BLaER1 treated with 17β-estradiol and CSF1 and Interleukin-3, amounts not matched to agents 10 nM and 100 nM (cell line): Measurements from ENCODE around the gene IGFBP1.

ENCODE experiments used
- H3K27ac ChIP-seq, 11 experiments: shearing (Covaris generic); formaldehyde crosslinking; 2 replicates each; pipeline ENCODE4 v1.8.1; 2022
- H3K27me3 ChIP-seq, 11 experiments: shearing (Covaris generic); formaldehyde crosslinking; 2 replicates each; pipeline ENCODE4 v1.8.1; 2022
- H3K36me3 ChIP-seq, 11 experiments: shearing (Covaris generic); formaldehyde crosslinking; 2 replicates each; pipeline ENCODE4 v1.8.1; 2022
- H3K4me1 ChIP-seq, 10 experiments: shearing (Covaris generic); formaldehyde crosslinking; 2 replicates each; pipeline ENCODE4 v1.8.1; 2022
- H3K4me2 ChIP-seq, 11 experiments: shearing (Covaris generic); formaldehyde crosslinking; 2 replicates each; pipeline ENCODE4 v1.8.1; 2022
- H3K4me3 ChIP-seq, 10 experiments: shearing (Covaris generic); formaldehyde crosslinking; 2 replicates each; pipeline ENCODE4 v1.8.1; 2022
- H3K9ac ChIP-seq, 11 experiments: shearing (Covaris generic); formaldehyde crosslinking; 2 replicates each; pipeline ENCODE4 v1.8.1; 2022
- H3K9me3 ChIP-seq, 11 experiments: shearing (Covaris generic); formaldehyde crosslinking; replicated peaks in 1 of 11; 2 replicates each; pipeline ENCODE4 v1.8.1; 2022
- H4K20me1 ChIP-seq, 11 experiments: shearing (Covaris generic); formaldehyde crosslinking; 2 replicates each; pipeline ENCODE4 v1.8.1; 2022
- Cebpa-rat ChIP-seq, 11 experiments: shearing (Covaris generic); IDR thresholded peaks; 2 replicates each; pipeline ENCODE4 v1.8.1; 2022

Gene IGFBP1

DNA sequence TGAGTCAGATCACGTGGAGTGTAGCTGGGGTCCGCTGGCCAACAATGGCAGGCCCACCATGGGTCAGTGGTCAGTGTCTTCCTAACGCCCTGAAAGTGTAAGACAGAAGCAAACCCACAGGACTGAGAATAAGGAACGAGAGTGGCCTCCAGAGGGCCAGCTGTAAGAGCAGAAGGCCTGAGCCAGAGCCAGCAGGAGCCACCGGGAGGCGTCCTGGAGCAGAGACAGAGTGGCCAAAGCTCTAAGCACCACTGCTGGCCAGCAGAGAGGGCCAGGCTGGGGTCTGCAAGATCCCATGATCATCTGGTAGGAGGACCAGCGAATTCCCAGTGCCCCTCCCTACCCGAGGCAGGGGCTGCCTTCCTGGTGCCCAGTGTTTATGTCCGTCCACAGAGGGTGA, 24.6 kb upstream of the IGFBP1 start:
- H3K4me2 ChIP-seq, result no peak overlapping the region
- no peak for TF ChIP-seq Cebpa-rat (IDR thresholded peaks at IDR 0.05)
- H3K9ac ChIP-seq, result no peak overlapping the region
- H3K9me3 ChIP-seq, result peaks cover 0 to 8% (median 0%) of the 10 kb centered on the region in 11 experiments; a peak in 2 of 22 replicates
- peaks cover 0 to 5% (median 0%) of the 10 kb centered on the region in 10 experiments; a peak in 3 of 20 replicates for H3K4me1 ChIP-seq
- H3K36me3 ChIP-seq, result no peaks in the 10 kb centered on the region
- no peaks in the 10 kb centered on the region for H4K20me1 ChIP-seq
- H3K4me3 ChIP-seq, result no peak overlapping the region
- no peak overlapping the region for H3K27ac ChIP-seq
- no peaks in the 10 kb centered on the region for H3K27me3 ChIP-seq

DNA sequence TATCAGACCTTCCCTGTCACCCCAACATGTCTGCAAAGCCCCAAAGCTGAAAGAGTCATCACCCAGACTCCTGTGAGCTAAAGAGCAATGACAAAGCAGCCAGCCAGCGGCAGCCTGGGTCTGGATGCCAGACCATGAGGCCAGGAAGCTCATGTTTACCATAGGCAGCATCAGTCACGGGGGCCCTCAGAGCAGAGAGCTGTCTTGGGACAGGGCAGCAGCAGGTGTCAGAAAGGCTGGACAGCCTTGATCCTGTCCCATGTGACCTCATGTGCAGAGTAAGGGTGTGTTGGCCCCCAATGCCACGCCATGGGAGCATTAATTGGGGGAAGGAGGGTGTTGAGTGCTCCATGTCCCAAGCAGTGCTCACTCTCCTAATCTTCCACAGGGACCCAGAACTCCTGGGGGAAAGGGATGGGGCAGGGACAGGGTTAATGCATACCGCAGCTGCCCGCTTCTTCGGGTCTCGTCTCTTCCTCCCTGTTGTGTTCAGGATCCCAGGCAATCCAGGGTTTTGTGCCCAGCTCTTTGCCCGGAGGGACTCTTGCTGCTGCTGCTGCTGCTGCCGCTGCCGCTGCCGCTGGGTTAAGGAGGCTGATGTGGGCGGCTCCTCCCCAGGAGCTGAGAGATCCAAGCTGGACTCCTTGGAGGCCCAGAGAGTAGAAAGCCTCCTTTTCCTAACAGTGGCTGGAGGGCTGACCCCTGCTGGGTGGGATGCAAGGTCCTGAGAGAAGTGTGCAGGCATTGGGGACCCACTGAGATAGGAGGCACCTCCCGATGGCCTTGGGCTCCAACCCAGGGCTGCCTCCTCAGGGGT, 22.5 kb upstream of the IGFBP1 start:
- H3K4me2 ChIP-seq, result no peak overlapping the region
- no peaks in the 10 kb centered on the region for H3K4me1 ChIP-seq
- H3K9me3 ChIP-seq, result peaks cover 0 to 8% (median 0%) of the 10 kb centered on the region in 11 experiments; a peak in 2 of 22 replicates
- no peak overlapping the region for H3K9ac ChIP-seq
- no peak overlapping the region for H3K27ac ChIP-seq
- no peaks in the 10 kb centered on the region for H3K27me3 ChIP-seq
- H3K4me3 ChIP-seq, result no peak overlapping the region
- no peak for TF ChIP-seq Cebpa-rat (IDR thresholded peaks at IDR 0.05)
- H3K36me3 ChIP-seq, result no peaks in the 10 kb centered on the region
- no peaks in the 10 kb centered on the region for H4K20me1 ChIP-seq

DNA sequence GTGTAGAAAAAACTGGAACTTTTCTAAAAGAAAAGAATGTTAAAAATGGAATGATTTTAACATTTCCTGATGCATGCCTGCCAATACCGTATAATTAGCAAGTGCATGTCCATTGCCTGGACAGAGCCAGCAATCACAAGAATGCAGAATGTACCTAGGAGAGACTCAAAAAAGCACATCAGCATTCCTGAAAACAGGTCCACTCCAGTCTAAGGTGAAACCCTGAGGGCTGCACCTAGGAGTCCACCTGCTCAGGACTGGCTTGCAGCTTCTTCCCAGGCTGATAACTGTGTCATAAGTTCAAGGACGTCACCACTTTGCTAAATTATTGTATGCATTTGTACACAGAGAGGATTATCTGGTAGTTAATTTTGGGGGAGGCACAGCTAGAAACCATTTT, 20.8 kb upstream of the IGFBP1 start:
- H3K9me3 ChIP-seq, result peaks cover 0 to 8% (median 0%) of the 10 kb centered on the region in 11 experiments; a peak in 2 of 22 replicates
- H3K27ac ChIP-seq, result no peak overlapping the region
- TF ChIP-seq Cebpa-rat (IDR thresholded peaks at IDR 0.05), result no peak
- no peaks in the 10 kb centered on the region for H3K4me1 ChIP-seq
- H3K36me3 ChIP-seq, result no peaks in the 10 kb centered on the region
- no peaks in the 10 kb centered on the region for H4K20me1 ChIP-seq
- H3K9ac ChIP-seq, result no peak overlapping the region
- no peak overlapping the region for H3K4me2 ChIP-seq
- no peak overlapping the region for H3K4me3 ChIP-seq
- no peaks in the 10 kb centered on the region for H3K27me3 ChIP-seq

DNA sequence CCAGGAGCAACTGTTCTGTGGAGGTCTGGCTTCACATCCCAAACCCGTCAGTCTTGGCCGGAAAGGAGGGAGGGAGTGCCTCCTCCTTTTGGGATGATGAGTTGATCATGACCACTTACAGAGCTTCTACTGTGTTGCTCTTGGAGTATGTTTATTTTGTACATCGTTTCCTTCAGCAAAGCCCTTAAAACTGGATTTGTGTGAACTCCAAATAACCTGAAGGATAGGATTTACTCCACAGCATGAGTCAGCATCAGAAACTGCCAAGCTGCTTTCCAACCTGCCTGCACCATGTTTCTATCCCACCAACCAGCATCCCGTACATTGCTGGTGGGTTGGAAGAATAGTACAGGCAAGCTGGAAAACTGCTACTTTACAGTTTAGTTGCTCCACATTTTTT, 18.9 kb upstream of the IGFBP1 start:
- no peaks in the 10 kb centered on the region for H3K4me1 ChIP-seq
- H3K4me3 ChIP-seq, result no peak overlapping the region
- H3K4me2 ChIP-seq, result no peak overlapping the region
- no peaks in the 10 kb centered on the region for H3K27me3 ChIP-seq
- H3K9ac ChIP-seq, result no peak overlapping the region
- H3K27ac ChIP-seq, result no peak overlapping the region
- no peaks in the 10 kb centered on the region for H4K20me1 ChIP-seq
- TF ChIP-seq Cebpa-rat (IDR thresholded peaks at IDR 0.05), result no peak
- peaks cover 0 to 8% (median 0%) of the 10 kb centered on the region in 11 experiments; a peak in 2 of 22 replicates for H3K9me3 ChIP-seq
- no peaks in the 10 kb centered on the region for H3K36me3 ChIP-seq

DNA sequence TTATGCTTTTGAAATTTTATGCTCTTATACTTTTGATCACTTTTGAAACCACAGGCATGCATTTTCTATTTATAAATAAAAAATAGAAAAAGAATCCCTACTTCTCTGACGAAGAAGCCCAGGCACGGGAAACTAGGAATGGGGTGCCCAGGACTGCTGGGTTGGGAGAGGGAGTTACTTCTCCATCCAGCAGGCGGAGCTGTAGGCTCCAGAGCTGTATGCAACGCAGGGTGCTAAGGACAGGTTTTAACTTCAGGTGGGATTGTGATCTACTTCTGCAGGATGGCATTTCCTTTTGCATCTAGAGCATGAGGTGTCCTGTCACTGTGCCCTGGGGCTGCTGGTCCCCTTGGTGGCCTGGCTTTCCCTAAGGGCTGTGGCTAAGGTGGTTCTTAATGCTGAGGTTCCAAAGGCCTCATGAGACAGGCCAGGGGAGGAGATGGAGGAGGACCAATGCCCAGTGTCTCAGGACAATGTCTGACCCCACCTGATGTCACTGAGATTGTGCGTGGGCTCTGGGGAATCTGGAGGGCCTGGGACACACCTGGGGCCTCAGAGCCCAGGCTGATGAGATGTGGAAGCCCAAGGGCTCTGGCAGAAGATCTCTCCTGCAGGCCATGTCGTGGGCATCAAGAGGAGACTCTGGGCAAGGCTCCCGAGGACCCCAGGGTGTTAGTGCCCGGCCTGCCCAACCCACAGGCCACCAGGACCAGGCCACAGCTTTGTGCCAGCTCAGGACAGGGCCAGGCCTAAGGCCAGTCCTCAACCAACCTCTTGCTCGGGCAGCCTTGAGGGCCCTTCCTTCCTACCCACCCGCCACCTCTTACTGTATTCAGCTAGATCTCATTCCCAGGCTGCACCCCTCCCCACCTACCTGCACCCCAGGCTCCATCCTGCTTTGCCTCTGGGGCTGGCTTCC, 15.9 kb upstream of the IGFBP1 start:
- Histone ChIP-seq H3K9me3 (peaks cover 0 to 10% (median 0%) of the 10 kb centered on the region in 11 experiments; a peak in 5 of 22 replicates), H3K4me1 (no peaks in the 10 kb centered on the region), H3K27me3 (no peaks in the 10 kb centered on the region), H4K20me1 (no peaks in the 10 kb centered on the region), H3K27ac (no peak overlapping the region), H3K4me3 (no peak overlapping the region), H3K36me3 (no peaks in the 10 kb centered on the region), H3K9ac (no peak overlapping the region), H3K4me2 (no peak overlapping the region)
- no peak for TF ChIP-seq Cebpa-rat (IDR thresholded peaks at IDR 0.05)

DNA sequence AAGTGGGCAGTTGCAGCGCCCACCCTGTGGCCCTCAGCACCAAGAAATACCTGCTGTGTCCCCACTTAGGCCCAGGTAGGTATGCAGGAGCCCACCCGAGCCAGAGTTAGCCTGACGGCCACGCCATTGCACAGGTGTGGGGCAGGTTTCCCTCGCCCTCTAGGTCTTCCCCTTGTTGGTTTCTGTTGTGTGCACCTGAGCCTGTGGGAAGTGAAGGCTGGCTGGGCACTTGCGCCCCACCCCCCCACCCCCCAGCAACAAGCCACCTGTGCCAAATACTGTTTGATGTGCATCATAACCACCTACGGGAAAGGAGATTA, 15.3 kb upstream of the IGFBP1 start, which contains the start of gene CCDC201:
Gene CCDC201, minus strand, starts transcription at position 48 of the 320 bp plus-strand sequence. CDS start 75 bp downstream, outside the sequence.
- Histone ChIP-seq H3K4me1 (no peaks in the 10 kb centered on the region), H3K4me2 (no peak within 1 kb of the TSS), H3K4me3 (no peak within 1 kb of the TSS), H4K20me1 (no peaks in the 10 kb centered on the region), H3K9ac (no peak within 1 kb of the TSS), H3K27ac (no peak within 1 kb of the TSS), H3K36me3 (no peaks in the 10 kb centered on the region), H3K9me3 (peaks cover 2 to 14% (median 6%) of the 10 kb centered on the region in 11 experiments; a peak in 21 of 22 replicates), H3K27me3 (no peaks in the 10 kb centered on the region)
- no peak for TF ChIP-seq Cebpa-rat (IDR thresholded peaks at IDR 0.05)

DNA sequence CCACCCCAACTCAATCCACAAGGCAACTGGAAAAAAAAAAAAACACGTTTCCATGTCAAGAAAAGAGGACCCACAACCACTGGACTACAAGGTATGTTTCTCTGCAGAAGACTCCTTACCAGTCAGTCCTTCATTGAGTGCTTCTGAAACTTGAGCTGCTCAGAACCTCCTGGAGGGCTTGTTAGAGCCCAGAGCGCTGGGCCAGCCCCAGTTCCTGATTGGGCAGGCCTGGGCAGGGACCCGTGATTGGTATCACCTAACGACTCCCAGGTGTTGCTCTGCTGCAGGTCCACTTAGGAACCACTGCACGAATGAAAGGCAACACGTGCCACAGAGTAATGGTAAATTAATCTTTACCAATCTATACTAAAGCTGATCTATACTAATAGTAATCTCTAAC, 14.9 kb upstream of the IGFBP1 start:
- Histone ChIP-seq H3K4me2 (no peak overlapping the region), H3K4me3 (no peak overlapping the region), H3K27me3 (no peaks in the 10 kb centered on the region), H3K9ac (no peak overlapping the region), H3K36me3 (no peaks in the 10 kb centered on the region), H4K20me1 (no peaks in the 10 kb centered on the region), H3K27ac (no peak overlapping the region), H3K9me3 (peaks cover 6 to 16% (median 9%) of the 10 kb centered on the region in 11 experiments), H3K4me1 (no peaks in the 10 kb centered on the region)
- TF ChIP-seq Cebpa-rat (IDR thresholded peaks at IDR 0.05), result no peak

DNA sequence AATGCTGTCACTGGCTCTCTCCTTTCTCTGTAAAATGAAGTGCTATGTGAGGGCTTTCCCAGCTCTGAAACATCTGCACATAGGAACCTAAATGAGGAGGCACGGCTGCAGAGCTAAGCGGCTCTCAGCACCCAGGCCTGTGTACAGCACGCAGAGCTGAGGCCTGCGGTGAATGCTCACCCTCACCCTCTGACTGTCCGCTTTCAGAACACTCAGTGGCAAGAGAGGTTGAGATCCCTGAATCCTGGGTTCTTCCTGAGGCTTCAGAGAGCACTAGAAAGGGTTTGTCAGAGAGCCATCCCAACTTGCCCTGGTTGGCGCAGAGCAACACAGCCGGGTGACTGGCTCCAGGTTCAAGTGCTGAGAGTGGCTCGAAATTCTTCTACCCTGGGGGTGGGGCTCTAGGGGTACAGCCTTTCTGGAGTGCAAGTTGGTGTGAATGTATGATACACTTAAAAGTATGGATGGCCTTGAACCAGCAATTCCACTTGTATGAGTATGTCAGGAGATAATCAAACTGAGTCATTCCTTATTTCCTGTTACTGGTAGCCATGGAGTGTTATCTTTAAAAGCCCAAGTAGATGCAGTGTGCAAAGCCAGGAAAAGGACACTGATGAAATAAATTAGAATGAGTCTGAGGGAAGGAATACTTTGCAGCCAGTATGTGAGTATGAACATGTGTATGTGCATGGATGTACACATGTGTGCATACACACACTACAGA, 13.7 kb upstream of the IGFBP1 start:
- no peak overlapping the region for H3K4me2 ChIP-seq
- H4K20me1 ChIP-seq, result no peaks in the 10 kb centered on the region
- no peaks in the 10 kb centered on the region for H3K36me3 ChIP-seq
- no peak for TF ChIP-seq Cebpa-rat (IDR thresholded peaks at IDR 0.05)
- H3K27ac ChIP-seq, result no peak overlapping the region
- H3K9me3 ChIP-seq, result peaks cover 15 to 28% (median 20%) of the 10 kb centered on the region in 11 experiments
- no peaks in the 10 kb centered on the region for H3K27me3 ChIP-seq
- H3K4me3 ChIP-seq, result no peak overlapping the region
- no peaks in the 10 kb centered on the region for H3K4me1 ChIP-seq
- no peak overlapping the region for H3K9ac ChIP-seq

DNA sequence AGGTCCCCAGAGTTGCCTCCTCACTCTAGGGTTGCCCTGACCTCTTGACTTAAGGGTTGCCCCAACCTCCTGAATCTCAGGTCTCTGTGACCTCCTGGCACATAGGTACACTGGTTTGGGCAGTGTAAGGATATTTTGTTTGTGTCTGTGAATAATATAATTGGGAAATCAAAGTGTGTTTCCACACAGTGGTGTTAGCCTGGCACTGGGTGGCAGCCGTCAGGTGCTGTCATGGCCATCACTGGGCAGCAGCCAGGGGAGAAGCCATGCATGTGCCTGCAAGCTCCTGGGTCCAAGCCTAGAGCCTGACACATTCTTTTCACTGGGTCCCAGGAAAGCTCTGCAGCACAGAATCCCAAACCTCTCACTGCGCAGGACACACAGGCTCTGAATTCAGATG, 11.8 kb upstream of the IGFBP1 start:
- no peaks in the 10 kb centered on the region for H3K27me3 ChIP-seq
- H3K4me2 ChIP-seq, result no peak overlapping the region
- no peak overlapping the region for H3K4me3 ChIP-seq
- no peaks in the 10 kb centered on the region for H3K36me3 ChIP-seq
- no peak overlapping the region for H3K27ac ChIP-seq
- peaks cover 15 to 29% (median 20%) of the 10 kb centered on the region in 11 experiments for H3K9me3 ChIP-seq
- no peaks in the 10 kb centered on the region for H4K20me1 ChIP-seq
- H3K4me1 ChIP-seq, result no peaks in the 10 kb centered on the region
- no peak overlapping the region for H3K9ac ChIP-seq
- TF ChIP-seq Cebpa-rat (IDR thresholded peaks at IDR 0.05), result no peak
